Skeletal muscle satellite cell (primary cell): ENCODE measurements around the gene GPA33.

Experiments used
- H3K27me3 ChIP-seq: 2 replicates; pipeline ENCODE4 v1.7.0; 2013; ENCODE audit warnings: low read length; ENCODE audit not compliant: control insufficient read depth, insufficient read depth
- H3K36me3 ChIP-seq: 2 replicates; pipeline ENCODE4 v1.7.0; 2013; ENCODE audit warnings: mild to moderate bottlenecking, control low read depth, low read length; ENCODE audit not compliant: insufficient read depth
- H3K4me1 ChIP-seq: 2 replicates; pipeline ENCODE4 v1.7.0; 2013; ENCODE audit warnings: low read length; ENCODE audit not compliant: control insufficient read depth, insufficient read depth
- H3K4me2 ChIP-seq: 2 replicates; pipeline ENCODE4 v1.7.0; 2013; ENCODE audit warnings: mild to moderate bottlenecking, low read length
- H3K4me3 ChIP-seq: 2 replicates; pipeline ENCODE4 v1.7.0; 2013; ENCODE audit warnings: low read length
- H3K9ac ChIP-seq: 2 replicates; pipeline ENCODE4 v1.7.0; 2013; ENCODE audit warnings: mild to moderate bottlenecking, low read depth, low read length, moderate library complexity
- H3K9me3 ChIP-seq: replicated peaks from 2 replicates; pipeline ENCODE4 v1.7.0; 2013; ENCODE audit warnings: mild to moderate bottlenecking, control low read depth, low read length

Gene GPA33

DNA sequence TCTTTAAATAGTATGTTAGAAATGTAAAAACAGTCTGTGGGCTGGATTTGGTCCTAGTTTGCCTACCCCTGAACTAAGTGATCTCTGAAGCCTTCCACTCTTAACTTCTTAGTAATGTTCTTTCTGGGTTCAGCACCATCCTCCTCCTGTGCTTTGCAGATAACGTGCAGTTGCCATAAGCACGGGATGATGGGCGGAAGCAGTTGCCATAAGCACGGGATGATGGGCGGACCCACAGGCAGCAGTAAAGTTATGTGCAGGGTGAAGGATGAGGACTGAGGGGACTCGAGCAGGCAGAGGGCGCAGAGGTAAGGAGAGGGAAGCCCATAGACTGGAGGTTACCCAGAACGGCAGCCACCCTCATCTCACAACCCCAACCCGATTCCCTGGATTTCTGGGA, 25.6 kb downstream of the GPA33 start:
- H3K9ac ChIP-seq = no peak overlapping the region
- H3K9me3 ChIP-seq = no peaks in the 10 kb centered on the region
- H3K4me1 ChIP-seq = no peaks in the 10 kb centered on the region
- no peak overlapping the region for H3K4me2 ChIP-seq
- H3K36me3 ChIP-seq = no peaks in the 10 kb centered on the region
- peaks cover 16% of the 10 kb centered on the region for H3K27me3 ChIP-seq
- no peak overlapping the region for H3K4me3 ChIP-seq

DNA sequence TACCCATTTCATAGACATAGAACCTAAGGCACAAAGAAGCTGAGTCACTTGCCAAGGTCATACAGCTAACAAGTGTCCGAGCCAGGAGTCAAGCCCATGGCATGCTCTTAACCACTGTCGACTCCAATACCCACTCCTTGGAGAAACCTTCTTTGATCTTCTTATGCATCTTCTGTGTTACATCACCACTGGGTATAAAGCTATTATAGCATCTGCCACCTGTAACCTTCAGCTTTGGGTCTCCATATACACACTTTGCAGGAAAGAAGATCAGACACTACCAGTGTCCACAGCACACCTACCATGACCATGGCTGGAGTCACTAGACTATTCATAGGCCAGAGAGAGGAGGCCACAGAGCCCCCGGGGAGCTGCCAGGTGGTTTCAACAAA, 29.1 kb downstream of the GPA33 start:
- Histone ChIP-seq H3K4me1 (peaks cover 4% of the 10 kb centered on the region), H3K27me3 (peaks cover 10% of the 10 kb centered on the region), H3K9ac (no peak overlapping the region), H3K9me3 (no peaks in the 10 kb centered on the region), H3K36me3 (no peaks in the 10 kb centered on the region), H3K4me3 (no peak overlapping the region), H3K4me2 (no peak overlapping the region)

DNA sequence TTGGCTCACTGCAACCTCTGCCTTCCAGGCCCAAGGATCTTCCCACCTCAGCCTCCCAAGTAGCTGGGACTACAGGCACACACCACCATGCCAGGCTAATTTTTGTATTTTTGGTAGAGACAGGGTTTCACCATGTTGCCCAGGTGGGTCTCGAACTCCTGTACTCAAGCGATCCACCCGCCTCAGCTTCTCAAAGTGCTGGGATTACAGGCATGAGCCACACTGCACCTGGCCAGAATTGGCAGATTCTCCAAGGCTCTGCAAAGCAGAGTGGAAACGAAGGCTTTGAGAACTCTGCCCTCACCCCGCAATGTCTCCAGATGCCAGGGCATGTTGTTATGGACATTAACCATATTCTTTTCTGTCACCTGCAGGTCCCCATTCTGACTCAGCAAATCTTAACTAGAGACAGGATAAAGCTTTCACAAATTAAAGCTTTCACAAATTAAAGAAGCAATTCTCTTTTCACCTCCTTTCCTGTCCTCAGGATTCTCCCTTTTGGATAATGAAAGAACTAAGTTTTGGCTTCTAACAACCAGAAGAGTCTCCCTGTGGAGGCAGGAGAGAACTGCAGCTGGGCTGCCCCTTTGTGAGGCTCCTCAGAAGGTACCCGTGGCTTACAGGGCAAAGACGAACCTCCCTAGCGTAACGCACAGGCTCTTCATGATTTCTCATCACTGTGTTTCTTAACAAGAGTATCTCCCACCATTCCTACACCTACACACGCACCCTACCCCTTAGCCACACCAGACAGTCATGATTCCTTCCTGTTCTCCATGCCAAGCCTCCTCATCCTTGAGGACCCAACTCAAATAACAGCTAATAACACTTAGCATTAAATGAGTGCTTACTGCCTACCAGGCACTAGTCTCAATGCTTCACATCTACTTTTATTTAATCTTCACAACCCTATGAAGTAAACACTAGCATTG, 29.8 kb downstream of the GPA33 start:
- H3K4me2 ChIP-seq = no peak overlapping the region
- no peak overlapping the region for H3K4me3 ChIP-seq
- H3K36me3 ChIP-seq = no peaks in the 10 kb centered on the region
- H3K27me3 ChIP-seq = peaks cover 6% of the 10 kb centered on the region
- peaks cover 4% of the 10 kb centered on the region for H3K4me1 ChIP-seq
- H3K9ac ChIP-seq = no peak overlapping the region
- no peaks in the 10 kb centered on the region for H3K9me3 ChIP-seq

DNA sequence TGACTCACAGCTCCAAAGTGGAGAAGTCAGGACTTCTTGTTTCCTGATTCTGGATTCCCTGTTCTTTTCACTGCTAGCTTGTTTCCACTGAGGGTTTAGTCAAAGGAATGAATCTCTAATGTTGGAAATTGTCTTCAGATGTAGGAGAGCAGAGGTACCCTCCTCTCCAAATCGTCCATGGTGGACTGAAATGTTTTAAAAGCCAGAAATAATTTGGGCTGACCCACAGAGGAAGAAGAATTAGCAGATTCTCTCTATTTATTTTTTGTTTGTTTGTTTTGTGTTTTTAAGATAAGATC, 30.4 kb downstream of the GPA33 start:
- Histone ChIP-seq H3K9ac (no peak overlapping the region), H3K4me1 (peaks cover 11% of the 10 kb centered on the region), H3K4me2 (peak overlapping the region; percentile 9), H3K4me3 (no peak overlapping the region), H3K36me3 (no peaks in the 10 kb centered on the region), H3K9me3 (no peaks in the 10 kb centered on the region), H3K27me3 (peaks cover 6% of the 10 kb centered on the region)

DNA sequence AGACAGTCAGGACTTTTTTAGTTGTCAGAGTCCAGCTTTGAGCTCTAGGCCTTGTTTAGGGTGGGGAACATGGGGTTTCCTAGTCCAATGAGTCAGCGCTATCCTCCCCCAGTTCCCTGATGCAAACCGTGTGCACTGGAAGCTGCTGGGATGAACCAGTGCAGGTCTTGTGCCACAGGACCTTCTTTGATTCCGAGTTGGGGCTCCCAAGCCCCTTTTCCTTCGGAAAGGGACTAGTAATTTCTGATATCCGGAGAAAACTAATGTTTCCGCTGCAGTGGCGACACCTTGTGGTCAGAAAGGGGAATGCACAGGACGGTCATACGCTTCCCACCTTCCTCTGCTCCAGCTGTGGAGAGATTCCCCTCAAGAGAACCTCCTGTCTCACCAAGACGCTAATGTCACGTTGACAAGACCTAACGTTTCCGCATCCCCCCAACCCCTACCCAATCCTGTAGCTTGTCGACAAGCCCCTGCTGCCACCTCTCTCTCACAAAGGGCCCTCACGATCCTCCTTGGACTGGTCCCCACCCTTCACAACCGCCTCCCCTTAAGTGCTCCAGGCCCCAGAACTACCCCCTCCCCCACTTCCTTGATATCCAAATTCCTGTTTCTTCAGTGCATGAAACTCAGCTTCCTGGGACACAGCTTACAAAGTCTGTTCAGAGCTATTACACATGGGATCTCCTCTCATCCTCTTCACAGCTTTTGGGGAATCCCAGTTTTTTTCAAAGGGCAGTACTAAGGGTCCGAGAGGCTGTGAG, 30.9 kb downstream of the GPA33 start:
- no peaks in the 10 kb centered on the region for H3K9me3 ChIP-seq
- no peak overlapping the region for H3K4me3 ChIP-seq

DNA sequence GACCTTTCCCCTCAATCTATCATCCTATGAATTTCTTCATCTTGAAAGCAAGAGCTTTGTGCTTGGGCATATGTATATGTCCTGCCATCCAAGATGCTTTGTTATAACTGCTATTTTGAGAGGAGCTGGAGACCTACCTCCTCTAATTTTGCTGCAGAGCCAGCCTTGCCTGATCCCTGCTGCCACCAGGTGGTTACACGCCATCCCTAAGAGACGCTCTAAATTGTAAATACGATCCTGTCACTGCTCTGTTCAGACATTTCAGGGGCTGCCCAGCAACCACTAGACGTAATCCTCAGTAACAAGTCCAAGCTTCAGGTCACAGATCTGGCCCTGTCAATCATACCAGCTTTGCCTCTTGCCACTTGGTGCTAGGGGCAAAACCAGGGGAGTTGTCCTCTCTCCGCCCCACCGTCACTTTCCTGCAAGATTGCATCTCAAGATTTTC, 32.9 kb downstream of the GPA33 start:
- Histone ChIP-seq H3K9me3 (no peaks in the 10 kb centered on the region), H3K27me3 (peaks cover 6% of the 10 kb centered on the region), H3K4me2 (no peak overlapping the region), H3K9ac (no peak overlapping the region), H3K4me3 (no peak overlapping the region), H3K4me1 (peaks cover 16% of the 10 kb centered on the region), H3K36me3 (no peaks in the 10 kb centered on the region)

More for the DNA sequence above, 30.9 kb downstream of the GPA33 start:
- Histone ChIP-seq H3K36me3 (no peaks in the 10 kb centered on the region), H3K4me2 (peak overlapping the region; percentile 60), H3K4me1 (peaks cover 16% of the 10 kb centered on the region), H3K27me3 (peaks cover 6% of the 10 kb centered on the region), H3K9ac (no peak overlapping the region)

DNA sequence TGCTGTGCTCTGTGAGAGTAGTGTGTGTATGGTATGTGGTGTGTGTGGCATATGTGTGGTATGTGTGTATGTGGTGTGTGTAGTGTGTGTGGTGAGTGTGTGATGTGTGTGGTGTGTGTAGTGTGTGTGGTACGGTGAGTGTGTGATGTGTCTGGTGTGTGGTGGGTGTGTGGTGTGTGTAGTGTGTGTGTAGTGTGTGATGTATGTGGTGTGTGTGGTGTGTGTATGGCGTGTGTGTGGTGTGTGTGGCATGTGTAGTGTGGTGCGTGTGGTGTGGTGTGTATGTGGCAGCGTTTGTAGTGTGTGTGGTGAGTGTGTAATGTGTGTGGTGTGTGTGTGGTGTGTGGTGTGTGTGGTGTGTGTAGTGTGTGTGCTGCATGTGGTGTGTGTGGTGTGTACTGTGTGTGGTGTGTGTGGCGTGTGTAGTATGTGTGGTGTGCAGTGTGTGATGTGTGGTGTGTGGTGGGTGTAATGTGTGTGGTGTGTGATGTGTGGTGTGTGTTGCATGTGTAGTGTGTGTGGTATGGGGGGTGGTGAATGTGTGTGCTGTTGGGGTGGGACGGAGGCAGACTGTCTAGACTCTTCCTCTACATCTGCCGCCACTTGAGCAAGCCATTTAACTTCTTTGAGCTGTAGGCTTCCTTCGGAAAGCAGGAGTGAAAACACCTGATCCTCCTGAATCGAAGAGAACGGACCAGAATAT, 33.5 kb downstream of the GPA33 start:
- H3K9me3 ChIP-seq = no peaks in the 10 kb centered on the region
- H3K4me2 ChIP-seq = no peak overlapping the region
- no peak overlapping the region for H3K9ac ChIP-seq
- no peak overlapping the region for H3K4me3 ChIP-seq
- H3K4me1 ChIP-seq = peaks cover 16% of the 10 kb centered on the region
- peaks cover 6% of the 10 kb centered on the region for H3K27me3 ChIP-seq
- H3K36me3 ChIP-seq = no peaks in the 10 kb centered on the region

DNA sequence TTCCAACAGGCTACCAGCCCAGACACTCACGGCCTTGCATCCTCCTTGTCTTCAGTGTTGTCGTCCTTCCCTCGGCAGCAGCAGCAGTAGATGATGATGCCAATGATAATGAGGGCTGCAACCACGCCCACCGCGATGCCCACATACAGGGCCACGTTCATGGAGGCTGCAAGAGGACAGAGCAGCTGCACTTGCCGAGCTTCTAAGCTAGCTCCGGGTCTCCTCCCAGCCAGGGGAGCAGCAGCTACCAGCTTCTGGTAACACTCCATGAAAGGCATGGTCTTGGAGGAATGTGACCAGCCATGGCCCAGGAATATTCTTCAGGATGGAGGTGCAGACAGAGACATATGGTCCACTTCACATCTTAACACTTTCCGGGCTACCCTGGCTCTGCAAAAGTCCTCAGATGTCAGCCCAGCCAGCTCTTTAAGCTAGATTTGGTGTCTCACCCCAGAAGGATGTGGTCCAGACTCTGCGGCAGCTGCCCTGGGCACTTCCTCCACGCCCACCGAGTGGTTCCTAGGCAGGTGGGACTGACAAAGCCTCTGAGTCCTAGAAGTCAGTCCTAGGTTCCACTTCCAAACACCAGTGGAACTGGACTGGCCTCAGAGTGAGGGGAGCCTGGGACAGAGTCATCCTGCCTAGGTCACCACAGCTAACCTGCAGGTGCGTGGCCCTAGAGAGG, 35.1 kb downstream of the GPA33 start:
- peaks cover 16% of the 10 kb centered on the region for H3K4me1 ChIP-seq
- H3K9me3 ChIP-seq = no peaks in the 10 kb centered on the region
- no peak overlapping the region for H3K4me2 ChIP-seq
- no peaks in the 10 kb centered on the region for H3K27me3 ChIP-seq
- H3K36me3 ChIP-seq = no peaks in the 10 kb centered on the region
- no peak overlapping the region for H3K9ac ChIP-seq
- H3K4me3 ChIP-seq = no peak overlapping the region

DNA sequence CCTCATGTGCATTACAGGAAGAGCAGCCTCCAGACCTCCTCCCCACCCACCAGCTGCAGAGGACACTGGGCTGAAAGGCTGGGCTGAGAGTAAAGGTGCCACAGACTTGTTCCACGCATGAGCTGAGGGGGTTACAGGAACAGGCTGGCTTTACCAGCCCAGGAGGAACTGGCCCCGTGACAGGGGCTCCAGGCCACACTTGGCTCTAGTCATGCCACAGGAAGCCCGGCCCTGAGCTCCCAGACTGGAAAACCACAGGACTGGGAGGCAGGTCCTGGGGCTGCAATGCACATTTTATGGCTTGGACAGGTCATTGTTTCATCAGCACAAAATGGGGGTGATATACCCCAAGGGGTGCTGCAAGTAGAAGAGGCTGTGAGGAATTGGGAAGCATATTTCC, 35.6 kb downstream of the GPA33 start:
- Histone ChIP-seq H3K4me3 (no peak overlapping the region), H3K4me2 (no peak overlapping the region), H3K4me1 (peaks cover 16% of the 10 kb centered on the region), H3K27me3 (no peaks in the 10 kb centered on the region), H3K9ac (no peak overlapping the region), H3K36me3 (no peaks in the 10 kb centered on the region), H3K9me3 (no peaks in the 10 kb centered on the region)

DNA sequence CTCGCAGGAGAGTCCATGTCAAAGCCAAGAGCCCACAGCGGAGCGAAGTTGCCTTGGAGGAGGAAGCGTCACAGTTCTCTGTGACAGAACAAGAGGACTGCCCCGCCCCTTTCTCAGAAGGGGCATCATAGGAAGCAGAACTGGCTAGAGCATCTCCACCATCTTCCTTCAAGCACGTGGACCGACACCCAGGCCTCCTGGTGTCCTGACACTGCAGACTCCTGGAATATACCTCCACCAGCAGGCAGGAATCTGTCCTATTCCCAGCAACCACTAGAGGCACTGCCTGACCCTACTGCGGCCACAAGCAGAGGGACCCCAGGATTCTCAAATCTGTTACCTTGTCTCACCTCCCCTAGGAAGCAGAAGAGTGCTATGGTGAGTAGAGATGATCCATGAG, 37.8 kb downstream of the GPA33 start:
- Histone ChIP-seq H3K4me1 (peaks cover 12% of the 10 kb centered on the region), H3K9ac (no peak overlapping the region), H3K27me3 (peaks cover 4% of the 10 kb centered on the region), H3K36me3 (no peaks in the 10 kb centered on the region), H3K4me2 (no peak overlapping the region), H3K9me3 (no peaks in the 10 kb centered on the region), H3K4me3 (no peak overlapping the region)

DNA sequence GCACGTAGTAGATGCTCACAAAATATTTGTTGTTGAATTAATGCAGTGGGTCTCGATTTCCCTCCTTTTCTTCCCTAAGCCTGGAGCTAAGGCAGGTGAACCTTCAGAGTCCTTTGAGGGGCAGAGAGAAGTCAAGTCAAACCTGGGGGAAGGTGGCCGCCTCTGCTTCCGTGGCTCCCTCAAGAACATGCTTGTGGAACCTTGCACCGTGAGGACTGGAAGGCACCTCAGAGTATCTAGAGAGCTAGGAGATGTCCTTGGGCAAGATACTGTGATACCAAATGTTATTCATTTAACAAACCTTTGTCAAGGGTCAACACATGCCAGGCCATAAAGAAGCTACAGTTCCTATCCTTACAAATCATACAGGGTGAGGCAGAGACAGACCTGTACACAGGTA, 38.3 kb downstream of the GPA33 start:
- no peaks in the 10 kb centered on the region for H3K9me3 ChIP-seq
- no peaks in the 10 kb centered on the region for H3K36me3 ChIP-seq
- H3K4me1 ChIP-seq = peaks cover 12% of the 10 kb centered on the region
- H3K4me2 ChIP-seq = no peak overlapping the region
- no peak overlapping the region for H3K4me3 ChIP-seq
- no peak overlapping the region for H3K9ac ChIP-seq
- peaks cover 5% of the 10 kb centered on the region for H3K27me3 ChIP-seq
